Stimulated activated naive CD8-positive, alpha-beta T cell treated with anti-CD3 and anti-CD28 coated beads, Interleukin-15, Interleukin-2, amounts not matched to agents 100 U/mL and 50 U/mL, for 24 hours (primary cell): ENCODE results near the gene QKI.

Experiments
- ATAC-seq: fragments of 150-1000 bp; cut with Tn5 transposase; one replicate; pipeline ENCODE4 v1.10.0; 2021
- DNase-seq: peaks from one replicate; pipeline ENCODE4 v3.0.0; 2021

Gene QKI

DNA sequence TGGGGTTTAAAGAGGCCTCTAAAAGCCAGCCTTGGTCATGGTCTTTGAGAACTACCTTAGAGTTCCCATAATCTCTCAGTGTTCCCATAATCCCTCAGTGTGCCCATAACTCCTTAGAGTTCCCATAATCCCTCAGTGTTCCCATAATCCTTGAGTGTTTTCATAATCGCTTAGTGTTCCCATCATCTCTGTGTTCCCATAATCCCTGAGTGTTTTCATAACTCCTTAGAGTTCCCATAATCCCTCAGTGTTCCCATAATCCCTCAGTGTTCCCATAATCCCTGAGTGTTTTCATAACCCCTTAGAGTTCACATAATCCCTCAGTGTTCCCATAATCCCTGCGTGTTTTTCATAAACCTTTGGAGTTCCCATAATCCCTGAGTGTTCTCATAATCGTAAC lies 199.2 kb downstream of the QKI start:
- DNase-seq = no peak
- no peak for ATAC-seq

DNA sequence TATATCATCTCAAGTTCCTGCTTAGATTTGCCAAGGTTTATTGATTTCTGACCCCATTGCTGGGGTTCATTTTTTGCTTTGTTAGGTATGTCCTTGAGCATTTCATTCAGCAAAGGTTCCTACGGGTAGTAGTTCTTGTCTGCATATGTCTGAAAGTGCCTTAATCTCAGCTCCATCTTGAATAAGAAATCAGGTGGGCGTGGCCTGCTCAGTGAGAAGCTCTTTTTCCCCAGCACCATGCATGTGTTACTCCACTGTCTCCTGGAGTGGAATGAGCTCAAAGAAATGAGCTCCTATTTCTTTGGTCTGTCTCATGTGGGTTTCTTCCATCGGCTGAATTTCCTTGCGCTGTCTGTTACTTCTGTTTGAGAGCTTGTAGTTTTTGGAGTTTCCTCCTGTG lies 201.9 kb downstream of the QKI start:
- ATAC-seq = no peak
- no peak for DNase-seq

DNA sequence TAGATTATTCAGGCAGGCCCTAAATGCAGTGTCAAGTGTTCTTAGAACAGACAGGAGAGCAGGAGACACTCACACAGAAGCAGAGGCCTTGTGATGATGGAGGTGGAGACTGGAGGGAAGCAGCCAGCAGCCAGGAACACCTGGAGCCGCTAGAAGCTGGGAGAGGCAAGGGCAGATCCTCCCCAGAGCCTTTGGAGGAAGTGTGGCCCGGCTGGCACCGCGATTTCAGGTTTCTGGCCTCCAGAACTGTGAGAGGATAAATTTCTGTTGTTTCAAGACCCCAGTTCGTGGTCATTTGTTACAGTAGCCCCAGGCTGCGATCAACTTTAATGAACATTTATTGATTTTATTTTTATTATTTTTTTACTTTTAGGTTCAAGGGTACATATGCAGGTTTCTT lies 203.0 kb downstream of the QKI start:
- no peak for DNase-seq
- ATAC-seq = no peak

DNA sequence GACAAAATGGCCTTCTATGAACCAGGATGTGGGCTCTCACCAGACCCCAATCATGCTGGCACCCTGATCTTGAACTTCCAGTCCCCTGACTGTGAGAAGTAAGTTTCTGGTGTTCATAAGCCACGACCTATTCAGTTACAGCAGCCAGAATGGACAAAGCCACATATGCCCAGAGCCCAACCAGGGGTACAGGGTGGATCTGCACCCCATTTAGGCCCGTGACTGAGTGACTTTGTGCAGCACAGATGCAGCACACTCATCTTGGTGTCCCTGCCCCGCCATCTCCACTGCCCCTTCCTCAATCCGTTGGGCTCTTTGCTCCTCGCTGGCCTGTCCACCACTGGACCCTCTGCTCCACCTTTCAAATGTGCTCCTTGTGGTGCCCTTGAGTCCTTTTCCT lies 205.6 kb downstream of the QKI start:
- ATAC-seq = no peak
- DNase-seq = no peak

DNA sequence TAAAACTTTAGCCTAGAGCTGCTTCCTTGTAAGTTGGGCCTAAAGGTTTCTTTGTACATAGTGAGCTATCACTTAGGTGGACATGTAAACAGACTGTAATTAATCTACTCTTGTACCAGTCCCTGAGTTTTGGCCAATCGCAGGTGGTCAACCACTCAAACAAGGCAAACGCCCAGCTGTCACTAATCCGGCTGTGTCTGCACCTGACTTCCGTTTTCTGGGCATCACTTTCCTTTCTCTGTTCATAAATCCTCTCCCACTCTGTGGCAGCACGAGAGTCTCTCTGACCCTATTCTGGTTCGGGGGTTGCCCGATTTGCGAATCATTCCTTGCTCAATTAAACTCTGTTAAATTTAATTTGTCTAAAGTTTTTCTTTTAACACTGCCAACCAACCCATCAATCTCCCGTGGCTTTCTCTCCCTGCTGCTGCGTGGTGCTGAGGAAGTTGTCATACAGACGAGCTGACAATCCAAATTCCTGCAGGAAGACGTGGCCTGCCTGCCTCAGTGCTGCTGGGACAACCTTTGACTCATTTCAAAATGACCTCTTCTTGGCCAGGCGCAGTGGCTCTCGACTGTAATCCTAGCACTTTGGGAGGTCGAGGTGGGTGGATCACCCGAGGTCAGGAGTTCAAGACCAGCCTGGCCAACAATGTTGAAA lies 206.3 kb downstream of the QKI start:
- ATAC-seq = no peak
- no peak for DNase-seq

DNA sequence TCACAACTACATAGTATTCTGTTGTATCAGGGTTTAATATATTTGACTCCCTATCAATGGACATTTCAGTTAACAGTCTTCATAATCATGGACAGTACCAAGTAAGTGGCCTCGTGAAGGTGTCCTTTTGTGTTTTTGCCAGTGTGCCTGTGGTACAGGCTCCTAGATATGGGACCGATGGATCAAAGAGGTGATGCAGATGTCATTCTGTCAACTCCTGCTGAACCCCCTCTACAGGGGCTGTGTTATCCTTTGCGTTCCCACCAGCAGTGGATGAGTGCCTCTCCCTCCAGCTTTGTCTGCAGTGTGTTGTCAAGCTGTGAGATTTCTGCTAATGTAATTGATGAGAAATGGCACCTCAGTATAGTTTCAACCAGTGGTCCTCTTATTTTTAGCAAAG lies 210.7 kb downstream of the QKI start:
- ATAC-seq = no peak
- no peak for DNase-seq

DNA sequence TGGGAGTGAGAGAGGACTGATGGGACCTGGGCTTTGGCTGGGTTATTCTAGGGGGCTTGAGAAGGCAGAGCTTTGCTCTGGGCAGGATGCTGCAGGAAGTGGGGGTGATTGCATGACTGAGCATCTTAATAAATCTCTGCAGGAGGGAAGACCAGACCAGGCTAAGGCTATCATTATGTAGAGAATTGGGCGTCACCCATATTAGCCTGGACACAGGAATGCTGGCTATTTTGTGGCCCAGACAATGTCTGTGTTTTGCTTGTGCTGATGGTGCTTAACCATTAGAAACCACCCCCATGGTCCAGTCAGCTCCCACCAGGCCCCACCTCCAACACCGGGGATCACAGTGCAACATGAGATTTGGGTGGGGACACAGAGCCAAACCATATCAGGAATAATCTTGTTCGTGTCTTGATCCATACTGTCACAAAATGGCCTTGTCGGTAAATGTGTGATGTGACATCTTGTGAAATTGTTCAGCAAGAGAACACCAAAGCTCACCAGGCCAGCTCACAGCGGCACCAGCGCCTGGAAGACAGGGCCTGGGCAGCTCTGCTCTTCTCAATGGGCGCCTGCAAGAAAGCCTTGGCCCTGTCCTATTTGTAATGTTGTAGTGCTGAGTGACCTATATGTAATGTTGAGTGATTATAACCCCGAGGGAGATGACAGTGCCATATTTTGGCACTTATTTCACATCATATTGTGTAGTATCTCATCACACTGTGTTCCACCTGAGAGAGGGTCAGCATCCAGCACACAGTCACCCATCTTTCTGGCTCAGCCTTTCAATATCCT lies 211.8 kb downstream of the QKI start:
- ATAC-seq = no peak
- DNase-seq = no peak

DNA sequence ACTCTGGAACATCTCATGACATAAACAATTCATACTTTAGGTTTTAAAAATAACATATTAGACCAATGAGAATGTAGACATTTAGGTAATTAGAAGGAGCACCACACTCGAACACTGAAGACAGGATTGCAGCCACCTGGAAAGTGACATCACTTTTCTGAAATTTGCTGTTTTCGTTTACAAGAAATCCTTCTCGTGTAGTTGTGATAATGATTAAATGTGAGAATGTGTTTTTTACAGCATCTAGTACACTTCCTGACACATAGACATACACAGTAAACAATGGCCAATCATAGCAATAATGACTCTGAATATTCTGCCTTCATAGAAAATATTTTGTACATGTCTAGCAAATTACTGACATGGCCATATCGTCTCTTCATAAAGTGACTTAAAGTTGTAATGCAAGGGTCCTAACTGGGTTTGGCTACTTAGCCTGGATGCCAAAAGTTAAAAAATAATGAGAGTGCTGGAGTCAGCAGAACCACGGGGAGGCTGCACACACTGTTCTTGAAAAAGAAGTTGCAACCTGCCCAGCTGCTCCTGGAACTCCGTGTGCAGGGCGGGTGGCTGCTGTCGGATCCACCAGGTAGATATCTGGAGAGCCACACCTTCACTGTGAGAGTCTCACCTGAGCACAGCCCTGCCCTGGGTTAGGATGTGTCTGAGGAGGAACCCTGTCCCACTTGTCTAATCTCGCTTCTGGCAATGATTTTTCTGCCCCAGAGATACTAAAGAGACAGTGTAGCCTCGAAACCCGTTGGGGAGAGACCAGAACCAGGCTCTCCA lies 212.9 kb downstream of the QKI start:
- ATAC-seq (no peak), DNase-seq (no peak)
